ENCODE measurements around the gene LILRA5. TPM values are rescaled to one million over a fixed set of nuclear protein-coding genes. Genes with fewer than 3 reads are reported as not detected.
A peak's percentile ranks its signal among the peaks of the same experiment; 100 is the strongest.
"Not testable (repeated sequence)": the region's sequence is repeated elsewhere in the genome, so short reads cannot be mapped to it uniquely, and the experiment has no call there.

LILRA5 gene
- total RNA-seq, 2 experiments from 2014 or later, result not detected

- CTCF ChIA-PET, result interaction anchor here (1.1 kb wide), 1 partner anchor 12 kb away, joined by 3 read pairs; no protein-coding TSS in a partner anchor
- DNase-seq; POLR2A ChIA-PET; H3K9me3 Mint-ChIP-seq; intact Hi-C loops (cut with micrococcal nuclease); H3K36me3 Mint-ChIP-seq; H3K4me3 Mint-ChIP-seq; H3K4me1 Mint-ChIP-seq (ENCODE audit: low read depth); H3K27ac Mint-ChIP-seq: not testable (repeated sequence)
- peaks cover 50% of the 10 kb centered on the region for H3K27me3 Mint-ChIP-seq
Observed at GRCh38 chr19:54278571-54279195, 34.3 kb downstream of the LILRA5 start.

- H3K27ac Mint-ChIP-seq; H3K36me3 Mint-ChIP-seq; intact Hi-C loops (cut with micrococcal nuclease); H3K9me3 Mint-ChIP-seq; POLR2A ChIA-PET; DNase-seq; H3K4me3 Mint-ChIP-seq: not testable (repeated sequence)
- Mint-ChIP-seq H3K27me3 (peaks cover 50% of the 10 kb centered on the region), H3K4me1 (ENCODE audit: low read depth) (peaks cover 11% of the 10 kb centered on the region)
- CTCF ChIA-PET, result interaction anchor here (1.1 kb wide), 1 partner anchor 12 kb away, joined by 3 read pairs; no protein-coding TSS in a partner anchor
Observed at GRCh38 chr19:54278056-54278455, 34.9 kb downstream of the LILRA5 start.

GRCh38 chr19:54277111-54277615, 35.8 kb downstream of the LILRA5 start:
- CTCF ChIA-PET, H3K27ac Mint-ChIP-seq: not testable (repeated sequence)
- H3K4me1 Mint-ChIP-seq (ENCODE audit: low read depth), result peaks cover 11% of the 10 kb centered on the region

GRCh38 chr19:54275951-54276350, 37.0 kb downstream of the LILRA5 start:
- Mint-ChIP-seq H3K27me3 (peaks cover 36% of the 10 kb centered on the region), H3K4me1 (ENCODE audit: low read depth) (peaks cover 11% of the 10 kb centered on the region), H3K9me3 (no peaks in the 10 kb centered on the region), H3K36me3 (no peaks in the 10 kb centered on the region), H3K4me3 (no peak overlapping the region), H3K27ac (no peak overlapping the region)
- POLR2A ChIA-PET, result no interaction called here
- CTCF ChIA-PET, result no interaction called here
- intact Hi-C loops (cut with micrococcal nuclease), result no loop called here
- no peak for DNase-seq

More at GRCh38 chr19:54277111-54277615, 35.8 kb downstream of the LILRA5 start:
- intact Hi-C loops (cut with micrococcal nuclease); H3K4me3 Mint-ChIP-seq; H3K9me3 Mint-ChIP-seq; H3K36me3 Mint-ChIP-seq; POLR2A ChIA-PET; DNase-seq: not testable (repeated sequence)
- peaks cover 46% of the 10 kb centered on the region for H3K27me3 Mint-ChIP-seq

GRCh38 chr19:54274516-54274915, 38.5 kb downstream of the LILRA5 start:
- H3K9me3 Mint-ChIP-seq; DNase-seq; POLR2A ChIA-PET; H3K36me3 Mint-ChIP-seq; H3K4me3 Mint-ChIP-seq; intact Hi-C loops (cut with micrococcal nuclease); CTCF ChIA-PET; H3K27ac Mint-ChIP-seq: not testable (repeated sequence)
- Mint-ChIP-seq H3K4me1 (ENCODE audit: low read depth) (peaks cover 11% of the 10 kb centered on the region), H3K27me3 (peaks cover 30% of the 10 kb centered on the region)

- no peak overlapping the region for H3K27ac Mint-ChIP-seq
- no peak overlapping the region for H3K4me3 Mint-ChIP-seq
- intact Hi-C loops (cut with micrococcal nuclease), result no loop called here
- CTCF ChIA-PET, result no interaction called here
- DNase-seq, result no peak
- H3K27me3 Mint-ChIP-seq, result peaks cover 26% of the 10 kb centered on the region
- H3K9me3 Mint-ChIP-seq, result no peaks in the 10 kb centered on the region
- POLR2A ChIA-PET, result no interaction called here
- H3K4me1 Mint-ChIP-seq (ENCODE audit: low read depth), result peaks cover 11% of the 10 kb centered on the region
- no peaks in the 10 kb centered on the region for H3K36me3 Mint-ChIP-seq
Observed at GRCh38 chr19:54273821-54274220, 39.1 kb downstream of the LILRA5 start.

GRCh38 chr19:54272181-54272580, 40.8 kb downstream of the LILRA5 start:
- DNase-seq; POLR2A ChIA-PET; H3K9me3 Mint-ChIP-seq; H3K4me3 Mint-ChIP-seq; intact Hi-C loops (cut with micrococcal nuclease); H3K27ac Mint-ChIP-seq; H3K36me3 Mint-ChIP-seq; CTCF ChIA-PET: not testable (repeated sequence)
- H3K4me1 Mint-ChIP-seq (ENCODE audit: low read depth), result peaks cover 11% of the 10 kb centered on the region
- peaks cover 35% of the 10 kb centered on the region for H3K27me3 Mint-ChIP-seq

- H3K27ac Mint-ChIP-seq; POLR2A ChIA-PET; H3K9me3 Mint-ChIP-seq; intact Hi-C loops (cut with micrococcal nuclease); CTCF ChIA-PET; H3K36me3 Mint-ChIP-seq; H3K4me3 Mint-ChIP-seq; DNase-seq: not testable (repeated sequence)
- Mint-ChIP-seq H3K27me3 (peaks cover 31% of the 10 kb centered on the region), H3K4me1 (ENCODE audit: low read depth) (peaks cover 11% of the 10 kb centered on the region)
Observed at GRCh38 chr19:54271587-54271986, 41.4 kb downstream of the LILRA5 start.

- no peak overlapping the region for H3K4me3 Mint-ChIP-seq
- intact Hi-C loops (cut with micrococcal nuclease), result no loop called here
- no peaks in the 10 kb centered on the region for H3K9me3 Mint-ChIP-seq
- H3K27me3 Mint-ChIP-seq, result peaks cover 28% of the 10 kb centered on the region
- ChIA-PET CTCF (no interaction called here), POLR2A (no interaction called here)
- peaks cover 11% of the 10 kb centered on the region for H3K4me1 Mint-ChIP-seq (ENCODE audit: low read depth)
- no peak overlapping the region for H3K27ac Mint-ChIP-seq
- no peak for DNase-seq
- H3K36me3 Mint-ChIP-seq, result no peaks in the 10 kb centered on the region
Observed at GRCh38 chr19:54271106-54271505, 41.9 kb downstream of the LILRA5 start.

- Mint-ChIP-seq H3K36me3 (no peaks in the 10 kb centered on the region), H3K27ac (no peak overlapping the region), H3K27me3 (peaks cover 35% of the 10 kb centered on the region), H3K4me3 (no peak overlapping the region), H3K9me3 (no peaks in the 10 kb centered on the region), H3K4me1 (ENCODE audit: low read depth) (peaks cover 4% of the 10 kb centered on the region)
- CTCF ChIA-PET, result no interaction called here
- POLR2A ChIA-PET, result no interaction called here
- intact Hi-C loops (cut with micrococcal nuclease), result no loop called here
- DNase-seq, result no peak
Observed at GRCh38 chr19:54268936-54269335, 44.0 kb downstream of the LILRA5 start.

- no peak overlapping the region for H3K4me3 Mint-ChIP-seq
- H3K27me3 Mint-ChIP-seq, result peaks cover 29% of the 10 kb centered on the region
- DNase-seq, result peak; percentile 84
- no peaks in the 10 kb centered on the region for H3K4me1 Mint-ChIP-seq (ENCODE audit: low read depth)
- no peak overlapping the region for H3K27ac Mint-ChIP-seq
- no peaks in the 10 kb centered on the region for H3K9me3 Mint-ChIP-seq
- POLR2A ChIA-PET, result interaction anchor here (0.8 kb wide), 1 partner anchor 93 kb away, joined by 3 read pairs; the partner anchor contains the start of gene TMC4
- H3K36me3 Mint-ChIP-seq, result no peaks in the 10 kb centered on the region
- intact Hi-C loops (cut with micrococcal nuclease), result no loop called here
- CTCF ChIA-PET, result interaction anchor here (0.6 to 3.2 kb wide), 36 partner anchors 9 to 155 kb away, joined by 3 to 27 read pairs (median 4); partner anchors contain the start of genes CNOT3, LILRB5, MBOAT7 and TMC4
Observed at GRCh38 chr19:54266133-54266532, 46.8 kb downstream of the LILRA5 start.

GRCh38 chr19:54262470-54262869, 50.5 kb downstream of the LILRA5 start:
- Mint-ChIP-seq H3K9me3 (no peaks in the 10 kb centered on the region), H3K36me3 (no peaks in the 10 kb centered on the region), H3K27me3 (peaks cover 15% of the 10 kb centered on the region), H3K4me3 (no peak overlapping the region), H3K4me1 (ENCODE audit: low read depth) (no peaks in the 10 kb centered on the region), H3K27ac (no peak overlapping the region)
- ChIA-PET POLR2A (no interaction called here), CTCF (interaction anchor here (0.9 kb wide), 1 partner anchor 12 kb away, joined by 3 read pairs; no protein-coding TSS in a partner anchor)
- intact Hi-C loops (cut with micrococcal nuclease), result no loop called here
- DNase-seq, result no peak

GRCh38 chr19:54262066-54262465, 50.9 kb downstream of the LILRA5 start:
- no peaks in the 10 kb centered on the region for H3K36me3 Mint-ChIP-seq
- H3K4me3 Mint-ChIP-seq, result no peak overlapping the region
- H3K27ac Mint-ChIP-seq, result no peak overlapping the region
- intact Hi-C loops (cut with micrococcal nuclease), result no loop called here
- CTCF ChIA-PET, result interaction anchor here (0.9 kb wide), 1 partner anchor 12 kb away, joined by 3 read pairs; no protein-coding TSS in a partner anchor
- POLR2A ChIA-PET, result no interaction called here
- no peaks in the 10 kb centered on the region for H3K4me1 Mint-ChIP-seq (ENCODE audit: low read depth)
- no peaks in the 10 kb centered on the region for H3K9me3 Mint-ChIP-seq
- peaks cover 17% of the 10 kb centered on the region for H3K27me3 Mint-ChIP-seq
- DNase-seq, result no peak
